ENCODE results near the gene TMCC2.

GRCh38 chr1:205270271-205270670, 42.5 kb downstream of the TMCC2 start:
- TF ChIP-seq CTCF (conservative IDR thresholded peaks at IDR 0.05; ENCODE audit: low read depth, low read length) (no peak), POLR2A (IDR thresholded peaks at IDR 0.05; ENCODE audit: low read depth, low read length) (no peak), SMC3 (IDR thresholded peaks at IDR 0.05; ENCODE audit: low read depth, low read length) (no peak), USF2 (IDR thresholded peaks at IDR 0.05; ENCODE audit: low read depth, low read length) (no peak), MXI1 (IDR thresholded peaks at IDR 0.05; ENCODE audit: borderline replicate concordance, low read depth, low read length) (no peak), CHD1 (IDR thresholded peaks at IDR 0.05; ENCODE audit: low read depth, low read length) (no peak), RCOR1 (IDR thresholded peaks at IDR 0.05; ENCODE audit: insufficient replicate concordance, low read length) (no peak), MAZ (IDR thresholded peaks at IDR 0.05; ENCODE audit: borderline replicate concordance, low read depth, low read length) (no peak), RAD21 (IDR thresholded peaks at IDR 0.05; ENCODE audit: low read length) (no peak), BHLHE40 (IDR thresholded peaks at IDR 0.05; ENCODE audit: low read depth, low read length) (no peak), CEBPB (IDR thresholded peaks at IDR 0.05; ENCODE audit: low read depth, low read length) (no peak), RFX5 (IDR thresholded peaks at IDR 0.05; ENCODE audit: low read depth, low read length) (no peak), NFE2L2 (IDR thresholded peaks at IDR 0.05; ENCODE audit: low read depth, low read length) (no peak)
